ENCODE data around the gene MSANTD3. TPM values are rescaled to one million over a fixed set of nuclear protein-coding genes. Genes with fewer than 3 reads are reported as not detected.

MSANTD3 gene
- total and polyA plus RNA-seq, 2 of the 4 experiments (the other 2 are of a cell fraction): 45.5 to 55.9 TPM

GRCh38 chr9:100498592-100498991 lies 71.6 kb downstream of the MSANTD3 start:
- H3K23ac ChIP-seq (ENCODE audit: low read depth, low read length): no peak overlapping the region
- no peak overlapping the region for H4K8ac ChIP-seq (ENCODE audit: low read depth in 2 of 2, low read length in 2 of 2)
- no peak overlapping the region for H3K56ac ChIP-seq (ENCODE audit: extremely low read depth, insufficient read depth, low read length)
- H3K27ac ChIP-seq (ENCODE audit: insufficient read depth, low read length): no peak overlapping the region
- CTCF ChIA-PET: no interaction called here
- in situ Hi-C loops (cut with MboI; ENCODE audit: low sequenced_read_pairs): no loop called here
- TF ChIP-seq MAFK (IDR thresholded peaks at IDR 0.05; ENCODE audit: low read depth, low read length): peak; percentile 77
- no peak for TF ChIP-seq MAZ (IDR thresholded peaks at IDR 0.05; ENCODE audit: borderline replicate concordance, low read depth, low read length)
- no peak for TF ChIP-seq MXI1 (IDR thresholded peaks at IDR 0.05; ENCODE audit: borderline replicate concordance, low read depth, low read length)
- no peak for TF ChIP-seq BHLHE40 (IDR thresholded peaks at IDR 0.05; ENCODE audit: low read depth, low read length)
- TF ChIP-seq RFX5 (IDR thresholded peaks at IDR 0.05; ENCODE audit: low read depth, low read length): no peak
- peak; percentile 56 for TF ChIP-seq NFE2L2 (IDR thresholded peaks at IDR 0.05; ENCODE audit: low read depth, low read length)
- TF ChIP-seq USF2 (IDR thresholded peaks at IDR 0.05; ENCODE audit: low read depth, low read length): no peak
- TF ChIP-seq CTCF (conservative IDR thresholded peaks at IDR 0.05; ENCODE audit: low read depth, low read length): no peak
- TF ChIP-seq SMC3 (IDR thresholded peaks at IDR 0.05; ENCODE audit: low read depth, low read length): no peak
- peak; percentile 87 for TF ChIP-seq FOS (IDR thresholded peaks at IDR 0.05; ENCODE audit: low read depth, low read length)
- TF ChIP-seq RAD21 (IDR thresholded peaks at IDR 0.05; ENCODE audit: low read length): no peak
- TF ChIP-seq ELK1 (IDR thresholded peaks at IDR 0.05; ENCODE audit: borderline replicate concordance, low read depth, low read length): no peak
- no peak for TF ChIP-seq RCOR1 (IDR thresholded peaks at IDR 0.05; ENCODE audit: insufficient replicate concordance, low read length)
- TF ChIP-seq CEBPB (IDR thresholded peaks at IDR 0.05; ENCODE audit: low read depth, low read length): peak; percentile 48; the same call in 1 of the 2 replicates
- no peak for TF ChIP-seq POLR2A (IDR thresholded peaks at IDR 0.05; ENCODE audit: low read depth, low read length)
- no peak for TF ChIP-seq CHD1 (IDR thresholded peaks at IDR 0.05; ENCODE audit: low read depth, low read length)
- H3K4ac ChIP-seq (ENCODE audit: low read depth, low read length): no peak overlapping the region
- H3K4me2 ChIP-seq (ENCODE audit: low read depth, low read length): no peak overlapping the region
- H2BK120ac ChIP-seq (ENCODE audit: low read depth, low read length): no peak overlapping the region
- no peak overlapping the region for H3K4me3 ChIP-seq (ENCODE audit: insufficient read depth, low read depth, low read length)
- peaks cover 3 to 9% of the 10 kb centered on the region in 2 experiments; a peak in 3 of 4 replicates for H3K79me1 ChIP-seq (ENCODE audit: low read depth in 1 of 2, low read length in 2 of 2)
- no peak overlapping the region for H2BK15ac ChIP-seq (ENCODE audit: low read depth, low read length)
- H3K36me3 ChIP-seq (ENCODE audit: control insufficient read depth, insufficient read depth, low read length): no peaks in the 10 kb centered on the region
- H2AK9ac ChIP-seq (replicated peaks; ENCODE audit: low read depth, low read length, poor library complexity): no peak overlapping the region
- no peaks in the 10 kb centered on the region; the same call in 1 of the 2 replicates for H3K9me1 ChIP-seq (ENCODE audit: insufficient read depth, low read length)
- no peaks in the 10 kb centered on the region for H3K27me3 ChIP-seq (ENCODE audit: control insufficient read depth, insufficient read depth, low read length)
- POLR2A ChIA-PET (ENCODE audit: unreplicated experiment): no interaction called here
- H2BK20ac ChIP-seq (ENCODE audit: low read depth, low read length): no peak overlapping the region
- H3K4me1 ChIP-seq (ENCODE audit: control insufficient read depth, insufficient read depth, low read length): peaks cover 3% of the 10 kb centered on the region
- DNase-seq (peak; percentile 61), ATAC-seq (ENCODE audit: low read depth) (peak; percentile 21; the same call in 1 of the 2 replicates)
- H3K14ac ChIP-seq (replicated peaks; ENCODE audit: low read depth, low read length): no peak overlapping the region
- H3K9ac ChIP-seq (ENCODE audit: low read depth, low read length): no peak overlapping the region
- no peak overlapping the region for H2AK5ac ChIP-seq (ENCODE audit: low read depth, low read length)
- intact Hi-C loops (cut with micrococcal nuclease): no loop called here
- H4K91ac ChIP-seq (ENCODE audit: insufficient read depth, low read depth, low read length): no peak overlapping the region
- no peak overlapping the region for H2BK5ac ChIP-seq (ENCODE audit: low read depth, low read length, poor library complexity, severe bottlenecking)
- H4K20me1 ChIP-seq (ENCODE audit: insufficient read depth, low read length): no peaks in the 10 kb centered on the region
- H3K18ac ChIP-seq (ENCODE audit: low read depth, low read length): no peak overlapping the region
- no peak overlapping the region for H4K5ac ChIP-seq (ENCODE audit: low read depth, low read length)
- no TSS peak for BruUV-seq (replicated peaks)
- dilution Hi-C loops (cut with HindIII; ENCODE audit: low sequenced_read_pairs, unreplicated experiment): no loop called here
- no CpG with 5 or more reads among the region's 5 CpGs for WGBS, 2 experiments (ENCODE audit: extremely low coverage in 2 of 2, insufficient read length in 1 of 2)
- no peak overlapping the region for H2AFZ ChIP-seq (replicated peaks; ENCODE audit: low read length, poor library complexity)
- H3K9me3 ChIP-seq (ENCODE audit: control insufficient read depth, insufficient read depth, low read length): no peaks in the 10 kb centered on the region
